Left lung (tissue), 10 donors: Measurements from ENCODE around the gene IGFBP7. TPM values are rescaled to one million over a fixed set of nuclear protein-coding genes. Genes with fewer than 3 reads are reported as not detected.

Experiments
- ATAC-seq: fragments of 200-7000 bp; cut with Tn5 transposase; one replicate; pipeline ENCODE4 v1.9.1; 2020; ENCODE audit warnings: moderate library complexity
- DNase-seq, 4 donors: peaks; one replicate each; pipeline ENCODE4 v3.0.0-alpha.2; 2013 to 2020
- H3K27ac ChIP-seq, 2 donors: fragments of 200-600 bp; sonication (generic) in 1 of 2; one replicate each; pipeline versions ENCODE4 v1.5.0 to v1.8.0; 2020 to 2021
- H3K27me3 ChIP-seq, 2 donors: fragments of 200-600 bp; sonication (generic) in 1 of 2; one replicate each; pipeline versions ENCODE4 v1.5.0 to v1.8.0; 2020 to 2021
- H3K36me3 ChIP-seq, 2 donors: fragments of 200-600 bp; sonication (generic) in 1 of 2; one replicate each; pipeline versions ENCODE4 v1.5.0 to v1.8.0; 2020 to 2021
- H3K4me1 ChIP-seq, 2 donors: fragments of 200-600 bp; one replicate each; pipeline ENCODE4 v1.8.0; 2021
- H3K4me3 ChIP-seq, 2 donors: fragments of 200-600 bp; sonication (generic) in 1 of 2; one replicate each; pipeline versions ENCODE4 v1.5.0 to v1.8.0; 2020 to 2021; ENCODE audit warnings: mild to moderate bottlenecking in 1 of 2
- H3K9me3 ChIP-seq, 2 donors: fragments of 200-600 bp; sonication (generic) in 1 of 2; one replicate each; pipeline versions ENCODE4 v1.5.0 to v1.8.0; 2020 to 2021
- CTCF ChIP-seq, 2 donors: fragments of 200-600 bp; sonication (generic) in 1 of 2; IDR thresholded peaks; one replicate each; pipeline versions ENCODE4 v1.5.0 to v1.8.0; 2021; ENCODE audit warnings: antibody characterized with exemption in 2 of 2
- intact Hi-C, 2 donors: fragments of 100-400 bp; cut with DNase I; formaldehyde crosslinking; loops; one replicate each; pipeline versions ENCODE4 v1.11.2 to v1.14.2; 2022
- polyA plus RNA-seq, 6 donors: library from polyadenylated mRNA; unstranded; fragments of 120-200 nt; gene quantifications; one replicate each; pipeline ENCODE4 v1.2.1, GENCODE V29; 2013; ENCODE audit not compliant: insufficient read length in 6 of 6
- total RNA-seq, 2 donors: library from RNA; stranded (reverse); fragmentation: NEBNext Ultra II Directional; extraction: Animal tissue kit (Norgen Biotek cat#: 25700); gene quantifications; one replicate each; pipeline ENCODE4 v1.2.1, GENCODE V29; 2021
- donor health status: DM: no; HTN: yes; CAD: no.
- donor health status: DM: no; HTN: no; CAD: no.

IGFBP7 gene
- total and polyA plus RNA-seq, 8 donors, result 235 to 527 (median 284) TPM

DNA sequence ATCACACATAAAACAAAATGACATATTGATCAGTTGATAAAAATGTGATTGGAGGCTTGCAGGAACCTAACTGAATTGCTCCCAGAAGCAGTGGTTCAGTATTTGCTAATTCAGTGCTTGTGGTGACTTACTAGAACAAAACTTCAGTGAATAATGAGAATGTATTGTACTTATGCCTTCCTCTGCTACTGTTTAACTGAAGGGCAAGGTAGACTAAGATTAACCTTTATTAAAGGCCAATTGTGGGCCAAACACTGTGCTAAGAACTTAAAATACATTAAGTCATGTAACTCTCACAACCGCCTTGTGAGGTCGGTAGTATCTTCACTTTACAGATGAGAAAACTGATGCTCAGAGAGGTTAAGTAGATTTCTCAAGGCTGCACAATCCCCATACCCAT lies 14.9 kb downstream of the IGFBP7 start:
- no peak for ATAC-seq
- TF ChIP-seq CTCF (IDR thresholded peaks at IDR 0.05), result no peak
- intact Hi-C loops, result no loop called here

DNA sequence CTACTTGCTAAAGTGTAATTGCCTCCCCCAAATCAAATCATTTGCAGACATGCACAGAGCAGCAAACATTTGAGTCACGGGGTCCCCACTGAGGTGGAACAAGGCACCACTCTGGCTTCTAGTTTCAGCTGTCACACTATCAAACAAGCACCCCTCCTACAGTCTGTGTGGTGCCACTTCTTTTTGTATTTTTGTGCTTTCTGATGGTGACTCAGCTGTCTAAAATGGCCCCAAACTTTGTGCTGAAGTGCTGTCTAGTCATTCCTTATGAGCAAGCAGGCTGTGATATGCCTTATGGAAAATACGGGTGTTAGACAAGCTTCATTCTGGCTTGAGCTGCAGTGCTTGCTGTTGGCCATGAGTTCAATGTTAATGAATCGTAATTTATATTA lies 15.4 kb downstream of the IGFBP7 start:
- no peak overlapping the region for H3K27ac ChIP-seq

More for the DNA sequence above, 14.9 kb downstream of the IGFBP7 start:
- Histone ChIP-seq H3K36me3 (no peaks in the 10 kb centered on the region), H3K27me3 (no peaks in the 10 kb centered on the region), H3K4me1 (peaks cover 18 to 28% of the 10 kb centered on the region in 2 donors), H3K27ac (no peak overlapping the region), H3K4me3 (no peak overlapping the region), H3K9me3 (no peaks in the 10 kb centered on the region)
- DNase-seq, result no peak

DNA sequence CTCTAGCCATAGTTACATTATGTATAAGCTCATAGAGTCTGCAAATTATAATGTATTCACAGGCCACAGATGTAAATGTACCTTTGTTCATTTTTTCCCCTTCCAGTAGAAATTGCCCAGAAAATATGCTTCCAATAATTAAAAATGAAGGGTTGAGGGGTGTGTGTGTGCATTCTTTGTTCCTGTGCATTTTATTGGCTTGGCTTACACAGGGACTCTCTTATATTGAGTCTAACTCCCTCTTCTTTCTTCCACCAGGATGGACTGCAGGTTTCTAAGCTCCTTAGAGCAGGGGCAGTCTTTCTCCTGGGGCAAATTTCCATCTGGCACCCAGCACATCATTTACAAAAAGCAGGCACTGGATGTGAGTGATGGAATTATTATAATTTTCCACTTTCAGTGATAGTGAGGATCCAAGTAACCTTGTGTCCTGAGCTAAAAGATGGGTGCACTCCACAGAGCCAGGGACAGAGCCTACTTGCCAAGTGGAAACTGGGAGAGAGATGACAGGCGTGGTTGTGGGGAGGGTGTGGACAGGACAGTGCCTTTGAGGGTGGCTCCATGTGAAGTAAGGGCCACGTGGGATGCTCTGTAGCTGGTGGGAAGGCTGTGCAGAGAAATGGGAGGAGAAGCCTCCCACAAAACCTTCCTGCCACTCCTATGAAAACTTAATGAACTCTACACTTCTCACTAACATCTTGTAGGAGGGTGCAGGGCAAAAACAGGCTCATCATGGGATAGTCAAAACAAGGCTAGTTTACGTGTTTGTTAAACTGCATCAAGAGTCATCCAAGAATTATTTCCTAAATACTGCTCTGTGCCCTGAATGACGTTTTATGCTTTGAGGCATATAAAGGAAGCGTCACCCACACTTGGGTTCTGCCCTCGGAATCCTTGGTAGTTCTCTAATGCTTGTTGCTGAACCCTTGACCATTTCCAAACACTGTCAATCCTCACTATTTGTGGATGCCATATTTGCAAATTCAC lies 16.0 kb downstream of the IGFBP7 start:
- no peak for ATAC-seq
- no peak for DNase-seq
- Histone ChIP-seq H3K4me1 (peaks cover 10 to 38% of the 10 kb centered on the region in 2 donors), H3K27ac (no peak overlapping the region), H3K36me3 (no peaks in the 10 kb centered on the region), H3K4me3 (no peak overlapping the region), H3K9me3 (no peaks in the 10 kb centered on the region), H3K27me3 (no peaks in the 10 kb centered on the region)
- intact Hi-C loops, result no loop called here
- no peak for TF ChIP-seq CTCF (IDR thresholded peaks at IDR 0.05)

More for the DNA sequence above, 15.4 kb downstream of the IGFBP7 start:
- no peaks in the 10 kb centered on the region for H3K9me3 ChIP-seq
- peaks cover 16 to 32% of the 10 kb centered on the region in 2 donors for H3K4me1 ChIP-seq
- ATAC-seq (no peak), DNase-seq (no peak)
- H3K27me3 ChIP-seq, result no peaks in the 10 kb centered on the region
- TF ChIP-seq CTCF (IDR thresholded peaks at IDR 0.05), result no peak
- no peak overlapping the region for H3K4me3 ChIP-seq
- intact Hi-C loops, result no loop called here
- H3K36me3 ChIP-seq, result no peaks in the 10 kb centered on the region

DNA sequence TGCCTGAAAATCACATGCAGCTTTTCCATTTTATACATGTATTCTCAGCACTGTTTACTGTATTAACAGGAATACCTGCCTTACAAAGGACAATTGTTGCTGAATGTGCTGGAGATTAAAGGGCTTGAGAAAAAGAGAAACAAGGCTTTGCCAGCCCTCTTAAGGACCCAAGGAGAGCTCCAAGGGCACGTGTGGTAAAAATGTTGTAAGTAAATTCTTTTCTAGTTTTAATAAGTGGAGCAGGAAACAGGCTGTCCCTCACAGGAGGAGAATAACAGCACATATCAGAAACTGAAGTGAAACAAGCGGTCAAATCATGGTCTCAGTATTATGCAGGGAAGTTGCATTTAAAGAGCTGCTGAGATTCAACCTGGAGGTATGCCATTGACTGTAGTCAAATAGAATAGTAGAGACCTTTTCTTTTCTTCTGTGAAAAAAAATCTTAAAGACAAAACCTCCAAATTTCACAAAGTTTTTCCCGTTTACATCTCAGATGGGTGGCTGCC lies 18.5 kb downstream of the IGFBP7 start:
- intact Hi-C loops, result no loop called here
- peaks cover 6 to 28% of the 10 kb centered on the region in 2 donors for H3K4me1 ChIP-seq
- ATAC-seq (peak; percentile 65), DNase-seq (no peak)
- no peaks in the 10 kb centered on the region for H3K27me3 ChIP-seq
- no peaks in the 10 kb centered on the region for H3K9me3 ChIP-seq
- H3K4me3 ChIP-seq, result no peak overlapping the region
- no peak overlapping the region for H3K27ac ChIP-seq
- TF ChIP-seq CTCF (IDR thresholded peaks at IDR 0.05), result no peak
- H3K36me3 ChIP-seq, result no peaks in the 10 kb centered on the region

- Histone ChIP-seq H3K36me3 (no peaks in the 10 kb centered on the region), H3K27me3 (no peaks in the 10 kb centered on the region), H3K27ac (peak overlapping the region; percentile 20 to 25), H3K4me3 (no peak overlapping the region), H3K4me1 (peaks cover 6 to 28% of the 10 kb centered on the region in 2 donors), H3K9me3 (no peaks in the 10 kb centered on the region)
- no peak for TF ChIP-seq CTCF (IDR thresholded peaks at IDR 0.05)
- ATAC-seq (no peak), DNase-seq (no peak)
- intact Hi-C loops, result no loop called here
These were observed 20.1 kb downstream of the IGFBP7 start for GRCh38 chr4:57090079-57090478.
